Naive thymus-derived CD4-positive, alpha-beta T cell (primary cell): ENCODE measurements around the gene LAPTM5. TPM values are rescaled to one million over a fixed set of nuclear protein-coding genes. Genes with fewer than 3 reads are reported as not detected.

Experiments used
- ATAC-seq: fragments of 150-1000 bp; cut with Tn5 transposase; 2 replicates; pipeline ENCODE4 v1.10.0; 2021; ENCODE audit warnings: mild to moderate bottlenecking, moderate library complexity
- CTCF ChIA-PET: fragments of 350-600 bp; sonication (Branson Sonifier 250); formaldehyde crosslinking; loops from one replicate; lab custom pipeline; 2021; ENCODE audit warnings: antibody characterized with exemption; lab: Charles Lee
- POLR2A ChIA-PET: fragments of 350-600 bp; sonication (Branson Sonifier 250); formaldehyde crosslinking; loops from one replicate; lab custom pipeline; 2021; ENCODE audit warnings: antibody characterized with exemption, inconsistent platforms; lab: Charles Lee
- DNase-seq, 9 donors: peaks; one replicate each; pipeline versions ENCODE4 v3.0.0 to v3.0.0-alpha.2; 2020 to 2022; ENCODE audit warnings: mixed read lengths in 1 of 9
- H3K27ac ChIP-seq: one replicate; pipeline ENCODE4 v1.7.0; 2013; ENCODE audit warnings: mild to moderate bottlenecking, low read depth, low read length, moderate library complexity
- H3K27me3 ChIP-seq, 2 donors: one replicate each; pipeline ENCODE4 v1.7.0; 2013; ENCODE audit warnings: low read length in 2 of 2, mild to moderate bottlenecking in 2 of 2, moderate library complexity in 2 of 2; ENCODE audit not compliant: control insufficient read depth in 2 of 2, insufficient read depth in 2 of 2
- H3K36me3 ChIP-seq, 3 experiments: 1 replicate in 2 of 3; 2 replicates in 1 of 3; pipeline ENCODE4 v1.7.0; 2013; ENCODE audit warnings: low read length in 3 of 3, mild to moderate bottlenecking in 3 of 3, moderate library complexity in 1 of 3; ENCODE audit not compliant: insufficient read depth in 3 of 3, control insufficient read depth in 2 of 3
- H3K4me1 ChIP-seq, 2 donors: one replicate each; pipeline ENCODE4 v1.7.0; 2013; ENCODE audit warnings: low read length in 2 of 2, mild to moderate bottlenecking in 2 of 2, moderate library complexity in 1 of 2; ENCODE audit not compliant: control insufficient read depth in 2 of 2, insufficient read depth in 2 of 2
- H3K4me3 ChIP-seq: 2 replicates; pipeline ENCODE4 v1.7.0; 2013; ENCODE audit warnings: mild to moderate bottlenecking, low read length
- H3K9me3 ChIP-seq, 3 experiments: 1 replicate in 2 of 3; 2 replicates in 1 of 3; pipeline ENCODE4 v1.7.0; 2013; ENCODE audit warnings: low read length in 3 of 3; ENCODE audit not compliant: control insufficient read depth in 2 of 3
- H3K27ac Mint-ChIP-seq, 9 donors: one replicate each; pipeline ENCODE4 v1.8.0; 2020 to 2022; ENCODE audit warnings: mixed read lengths in 9 of 9, mild to moderate bottlenecking in 8 of 9, moderate library complexity in 5 of 9, inconsistent platforms in 2 of 9
- H3K27me3 Mint-ChIP-seq, 5 donors: one replicate each; pipeline ENCODE4 v1.8.0; 2021 to 2022; ENCODE audit warnings: mixed read lengths in 5 of 5, mild to moderate bottlenecking in 1 of 5
- H3K36me3 Mint-ChIP-seq, 5 donors: one replicate each; pipeline ENCODE4 v1.8.0; 2020 to 2022; ENCODE audit warnings: mixed read lengths in 5 of 5, mild to moderate bottlenecking in 3 of 5, inconsistent platforms in 1 of 5
- H3K4me1 Mint-ChIP-seq, 7 donors: one replicate each; pipeline ENCODE4 v1.8.0; 2020 to 2022; ENCODE audit warnings: mixed read lengths in 7 of 7, mild to moderate bottlenecking in 3 of 7, inconsistent platforms in 1 of 7
- H3K4me3 Mint-ChIP-seq, 10 donors: one replicate each; pipeline ENCODE4 v1.8.0; 2020 to 2022; ENCODE audit warnings: mild to moderate bottlenecking in 10 of 10, mixed read lengths in 10 of 10, moderate library complexity in 6 of 10, inconsistent platforms in 2 of 10
- H3K9me3 Mint-ChIP-seq, 11 donors: one replicate each; pipeline ENCODE4 v1.8.0; 2020 to 2022; ENCODE audit warnings: mixed read lengths in 11 of 11, mild to moderate bottlenecking in 4 of 11, inconsistent platforms in 1 of 11, moderate library complexity in 1 of 11
- intact Hi-C, 2 donors: fragments of 100-400 bp; cut with micrococcal nuclease; formaldehyde crosslinking; loops; one replicate each; pipeline ENCODE4 v1.15.1; 2023
- polyA plus RNA-seq, 2 donors: library from polyadenylated mRNA; unstranded; fragments of 300-500 nt; fragmentation: Illumina TruSeq; gene quantifications; one replicate each; pipeline ENCODE4 v1.2.3, GENCODE V29; 2021
- total RNA-seq, 6 experiments: library from RNA in 5 of 6; stranded (reverse) in 5 of 6; gene quantifications; 1 replicate in 5 of 6; 2 replicates in 1 of 6; pipeline ENCODE4 v1.2.3 and lab custom pipeline; 2021 to 2026

Gene LAPTM5
- total and polyA plus RNA-seq, 7 experiments from 2014 or later, result 464 to 783 (median 575) TPM

GRCh38 chr1:30764396-30764795, 6.8 kb upstream of the LAPTM5 start:
- H3K4me3 ChIP-seq, result no peak overlapping the region
- ChIA-PET CTCF (interaction anchor here (1.0 kb wide), 1 partner anchor 15 kb away, joined by 5 read pairs; no protein-coding TSS in a partner anchor), POLR2A (interaction anchor here (31.3 kb wide), 1 partner anchor 26 kb away, joined by 1281 read pairs; the partner anchor contains the start of genes LAPTM5 and MATN1)
- H3K27ac ChIP-seq, result no peak overlapping the region
- H3K27me3 ChIP-seq, result no peaks in the 10 kb centered on the region
- Mint-ChIP-seq H3K4me3 (no peak overlapping the region), H3K27ac (peak overlapping the region in 6 of 9 donors; percentile 5 to 98 (median 78)), H3K4me1 (peaks cover 34 to 74% (median 58%) of the 10 kb centered on the region in 7 donors), H3K36me3 (no peaks in the 10 kb centered on the region), H3K9me3 (no peaks in the 10 kb centered on the region), H3K27me3 (no peaks in the 10 kb centered on the region)
- no peaks in the 10 kb centered on the region for H3K9me3 ChIP-seq
- DNase-seq, result no peak
- H3K4me1 ChIP-seq, result peaks cover 12 to 54% of the 10 kb centered on the region in 2 donors
- no peak for ATAC-seq
- intact Hi-C loops, result no loop called here
- no peaks in the 10 kb centered on the region for H3K36me3 ChIP-seq

GRCh38 chr1:30763651-30764248, 6.2 kb upstream of the LAPTM5 start:
- H3K4me1 ChIP-seq, result peaks cover 18 to 60% of the 10 kb centered on the region in 2 donors

GRCh38 chr1:30762930-30763650, 5.5 kb upstream of the LAPTM5 start:
- H3K27me3 ChIP-seq, result no peaks in the 10 kb centered on the region
- no peaks in the 10 kb centered on the region for H3K9me3 ChIP-seq
- ChIA-PET POLR2A (interaction anchor here (31.3 kb wide), 1 partner anchor 25 kb away, joined by 1281 read pairs; the partner anchor contains the start of genes LAPTM5 and MATN1), CTCF (interaction anchor here (1.3 to 11.9 kb wide), 3 partner anchors 11 to 18 kb away, joined by 3 to 133 read pairs (median 36); no protein-coding TSS in a partner anchor)
- peaks cover 25 to 67% of the 10 kb centered on the region in 2 donors for H3K4me1 ChIP-seq
- H3K4me3 ChIP-seq, result no peak overlapping the region
- ATAC-seq (no peak), DNase-seq (no peak)
- peak overlapping the region in 5 of 10 donors; percentile 14 to 47 (median 32) for H3K4me3 Mint-ChIP-seq
- H3K27ac ChIP-seq, result peak overlapping the region; percentile 98
- peaks cover 40 to 87% (median 71%) of the 10 kb centered on the region in 7 donors for H3K4me1 Mint-ChIP-seq
- no peaks in the 10 kb centered on the region for H3K36me3 ChIP-seq
- intact Hi-C loops, result no loop called here
- peak overlapping the region; percentile 78 to 99 (median 87) for H3K27ac Mint-ChIP-seq
- no peaks in the 10 kb centered on the region for H3K9me3 Mint-ChIP-seq
- no peaks in the 10 kb centered on the region for H3K36me3 Mint-ChIP-seq
- no peaks in the 10 kb centered on the region for H3K27me3 Mint-ChIP-seq

More at GRCh38 chr1:30763651-30764248, 6.2 kb upstream of the LAPTM5 start:
- ChIA-PET CTCF (interaction anchor here (1.0 to 11.9 kb wide), 3 partner anchors 11 to 17 kb away, joined by 3 to 133 read pairs (median 5); no protein-coding TSS in a partner anchor), POLR2A (interaction anchor here (31.3 kb wide), 1 partner anchor 26 kb away, joined by 1281 read pairs; the partner anchor contains the start of genes LAPTM5 and MATN1)
- Histone ChIP-seq H3K27me3 (no peaks in the 10 kb centered on the region), H3K9me3 (no peaks in the 10 kb centered on the region), H3K36me3 (no peaks in the 10 kb centered on the region), H3K4me3 (no peak overlapping the region), H3K27ac (no peak overlapping the region)
- Mint-ChIP-seq H3K9me3 (no peaks in the 10 kb centered on the region), H3K27ac (peak overlapping the region in 8 of 9 donors; percentile 16 to 98 (median 72)), H3K36me3 (no peaks in the 10 kb centered on the region), H3K4me1 (peaks cover 37 to 80% (median 64%) of the 10 kb centered on the region in 7 donors), H3K4me3 (no peak overlapping the region), H3K27me3 (no peaks in the 10 kb centered on the region)
- intact Hi-C loops, result no loop called here
- ATAC-seq (no peak), DNase-seq (no peak)

GRCh38 chr1:30762152-30762929, 4.8 kb upstream of the LAPTM5 start:
- Histone ChIP-seq H3K9me3 (no peaks in the 10 kb centered on the region), H3K4me3 (no peak overlapping the region), H3K36me3 (peaks cover 0 to 2% (median 0%) of the 10 kb centered on the region in 3 experiments), H3K4me1 (peaks cover 29 to 71% of the 10 kb centered on the region in 2 donors), H3K27ac (peak overlapping the region; percentile 98), H3K27me3 (no peaks in the 10 kb centered on the region)
- intact Hi-C loops, result no loop called here
- Mint-ChIP-seq H3K27ac (peak overlapping the region in 8 of 9 donors; percentile 78 to 99 (median 87)), H3K4me3 (peak overlapping the region in 7 of 10 donors; percentile 6 to 95 (median 32)), H3K4me1 (peaks cover 42 to 93% (median 74%) of the 10 kb centered on the region in 7 donors), H3K9me3 (no peaks in the 10 kb centered on the region), H3K27me3 (no peaks in the 10 kb centered on the region), H3K36me3 (peaks cover 0 to under 1% (median 0%) of the 10 kb centered on the region in 5 donors)
- no peak for DNase-seq
- ChIA-PET POLR2A (interaction anchor here (0.8 to 31.3 kb wide), 2 partner anchors 17 to 24 kb away, joined by 4 to 1281 read pairs; partner anchors contain the start of genes LAPTM5 and MATN1), CTCF (interaction anchor here (1.3 to 11.9 kb wide), 5 partner anchors 10 to 42 kb away, joined by 3 to 133 read pairs (median 36); no protein-coding TSS in a partner anchor)
- ATAC-seq, result peak; percentile 23

- DNase-seq, result peak in 2 of 9 donors; percentile 28 to 35
- Histone ChIP-seq H3K4me3 (no peak overlapping the region), H3K4me1 (peaks cover 29 to 71% of the 10 kb centered on the region in 2 donors), H3K36me3 (peaks cover 0 to 9% (median 0%) of the 10 kb centered on the region in 3 experiments), H3K27ac (peak overlapping the region; percentile 98), H3K9me3 (no peaks in the 10 kb centered on the region), H3K27me3 (no peaks in the 10 kb centered on the region)
- intact Hi-C loops, result loop anchor here in 1 of 2 donors (1.0 kb wide), 1 partner anchor 18 kb away; no protein-coding TSS in a partner anchor
- Mint-ChIP-seq H3K27ac (peak overlapping the region; percentile 70 to 99 (median 97)), H3K27me3 (no peaks in the 10 kb centered on the region), H3K4me1 (peaks cover 42 to 90% (median 72%) of the 10 kb centered on the region in 7 donors), H3K36me3 (peaks cover 0 to 5% (median 2%) of the 10 kb centered on the region in 5 donors), H3K9me3 (no peaks in the 10 kb centered on the region), H3K4me3 (peak overlapping the region; percentile 70 to 100 (median 96))
- CTCF ChIA-PET, result interaction anchor here (0.6 to 11.9 kb wide), 9 partner anchors 9 to 164 kb away, joined by 3 to 133 read pairs (median 6); partner anchors contain the start of gene MATN1
- POLR2A ChIA-PET, result interaction anchor here (0.8 to 31.3 kb wide), 3 partner anchors 9 to 23 kb away, joined by 3 to 1281 read pairs (median 4); partner anchors contain the start of genes LAPTM5 and MATN1
- no peak for ATAC-seq
These were observed 4.0 kb upstream of the LAPTM5 start for GRCh38 chr1:30761381-30762151.
